ENCODE results near the gene OPRM1. TPM values are rescaled to one million over a fixed set of nuclear protein-coding genes. Genes with fewer than 3 reads are reported as not detected.

OPRM1 gene
- total RNA-seq, 1 donor from 2014 or later, result not detected

DNA sequence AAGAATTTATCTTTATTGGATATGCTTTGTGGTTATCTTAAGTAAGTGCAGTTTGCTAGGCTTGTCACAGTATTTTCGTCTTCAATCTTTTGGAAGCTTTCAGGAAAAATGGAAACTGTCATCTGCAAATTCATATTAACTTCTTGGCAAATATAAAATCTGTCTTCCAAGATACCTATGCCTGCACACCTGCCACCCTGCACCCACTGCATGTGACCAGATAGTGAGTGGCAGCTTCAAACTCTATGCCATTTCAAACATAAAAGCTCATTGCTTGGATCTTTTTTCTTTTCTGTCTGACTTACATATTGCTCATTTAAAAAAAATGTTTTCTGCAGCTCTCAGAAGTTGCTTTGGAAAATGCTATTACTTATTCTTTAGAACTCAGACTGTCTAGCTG is 14.1 kb downstream of the OPRM1 start:
- FAIRE-seq (no peak), DNase-seq (ENCODE audit: low read depth) (no peak)
- Histone ChIP-seq H3K27ac (ENCODE audit: low read depth, low read length) (no peak overlapping the region), H3K4me1 (ENCODE audit: insufficient read depth, low read length) (no peaks in the 10 kb centered on the region), H3K27me3 (ENCODE audit: insufficient read depth, low read length) (no peaks in the 10 kb centered on the region), H2AFZ (ENCODE audit: low read depth, low read length) (no peak overlapping the region), H3K36me3 (ENCODE audit: insufficient read depth, low read length) (no peaks in the 10 kb centered on the region), H3K4me2 (ENCODE audit: low read length) (no peak overlapping the region), H3K79me2 (ENCODE audit: insufficient read depth, low read length) (no peaks in the 10 kb centered on the region), H3K9ac (ENCODE audit: low read length) (no peak overlapping the region), H3K4me3 (ENCODE audit: insufficient read depth, low read depth, low read length) (no peak overlapping the region), H3K9me3 (ENCODE audit: insufficient read depth, low read depth, low read length) (no peaks in the 10 kb centered on the region), H4K20me1 (ENCODE audit: insufficient read depth, low read length) (no peaks in the 10 kb centered on the region)
- Mint-ChIP-seq H3K4me3 (ENCODE audit: unreplicated experiment) (no peak overlapping the region), H3K4me1 (ENCODE audit: low read depth, unreplicated experiment) (no peaks in the 10 kb centered on the region), H3K27me3 (ENCODE audit: low read depth, unreplicated experiment) (no peaks in the 10 kb centered on the region), H3K9me3 (ENCODE audit: unreplicated experiment) (no peaks in the 10 kb centered on the region), H3K27ac (ENCODE audit: unreplicated experiment) (no peak overlapping the region), H3K36me3 (ENCODE audit: low read depth, unreplicated experiment) (no peaks in the 10 kb centered on the region)
- no peak for TF ChIP-seq EZH2 (IDR thresholded peaks at IDR 0.05; ENCODE audit: insufficient read depth, low read length)
- TF ChIP-seq, protein P1, sequence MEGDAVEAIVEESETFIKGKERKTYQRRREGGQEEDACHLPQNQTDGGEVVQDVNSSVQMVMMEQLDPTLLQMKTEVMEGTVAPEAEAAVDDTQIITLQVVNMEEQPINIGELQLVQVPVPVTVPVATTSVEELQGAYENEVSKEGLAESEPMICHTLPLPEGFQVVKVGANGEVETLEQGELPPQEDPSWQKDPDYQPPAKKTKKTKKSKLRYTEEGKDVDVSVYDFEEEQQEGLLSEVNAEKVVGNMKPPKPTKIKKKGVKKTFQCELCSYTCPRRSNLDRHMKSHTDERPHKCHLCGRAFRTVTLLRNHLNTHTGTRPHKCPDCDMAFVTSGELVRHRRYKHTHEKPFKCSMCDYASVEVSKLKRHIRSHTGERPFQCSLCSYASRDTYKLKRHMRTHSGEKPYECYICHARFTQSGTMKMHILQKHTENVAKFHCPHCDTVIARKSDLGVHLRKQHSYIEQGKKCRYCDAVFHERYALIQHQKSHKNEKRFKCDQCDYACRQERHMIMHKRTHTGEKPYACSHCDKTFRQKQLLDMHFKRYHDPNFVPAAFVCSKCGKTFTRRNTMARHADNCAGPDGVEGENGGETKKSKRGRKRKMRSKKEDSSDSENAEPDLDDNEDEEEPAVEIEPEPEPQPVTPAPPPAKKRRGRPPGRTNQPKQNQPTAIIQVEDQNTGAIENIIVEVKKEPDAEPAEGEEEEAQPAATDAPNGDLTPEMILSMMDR (IDR thresholded peaks at IDR 0.05; ENCODE audit: insufficient read depth, low read depth, low read length), result no peak

DNA sequence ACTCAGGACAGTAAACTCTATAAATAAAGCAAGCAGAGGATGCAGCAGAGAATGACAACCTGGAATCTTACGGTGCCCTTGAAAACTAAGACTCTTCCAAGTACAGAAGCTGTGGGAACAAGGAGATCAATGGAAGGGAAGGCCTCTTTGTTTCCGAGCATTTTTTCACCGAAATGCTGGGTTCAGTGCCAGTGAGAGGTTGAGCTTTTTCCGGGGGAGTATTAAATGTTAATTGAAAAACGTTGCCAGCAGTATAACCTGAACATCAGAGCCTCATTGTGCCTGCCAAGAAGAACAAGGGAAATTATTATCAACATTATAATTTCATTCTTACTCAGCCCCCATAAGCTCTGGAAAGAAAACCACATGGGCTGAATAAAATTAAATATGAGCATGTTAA is 17.5 kb downstream of the OPRM1 start:
- H3K27ac Mint-ChIP-seq (ENCODE audit: unreplicated experiment), result no peak overlapping the region
- no peaks in the 10 kb centered on the region for H3K9me3 Mint-ChIP-seq (ENCODE audit: unreplicated experiment)
- no peaks in the 10 kb centered on the region for H3K79me2 ChIP-seq (ENCODE audit: insufficient read depth, low read length)
- no peaks in the 10 kb centered on the region for H3K27me3 Mint-ChIP-seq (ENCODE audit: low read depth, unreplicated experiment)
- H3K4me3 Mint-ChIP-seq (ENCODE audit: unreplicated experiment), result no peak overlapping the region
- H3K36me3 ChIP-seq (ENCODE audit: insufficient read depth, low read length), result no peaks in the 10 kb centered on the region
- FAIRE-seq (no peak), DNase-seq (ENCODE audit: low read depth) (no peak)
- H3K4me3 ChIP-seq (ENCODE audit: insufficient read depth, low read depth, low read length), result no peak overlapping the region
- no peaks in the 10 kb centered on the region for H3K9me3 ChIP-seq (ENCODE audit: insufficient read depth, low read depth, low read length)
- no peak overlapping the region for H2AFZ ChIP-seq (ENCODE audit: low read depth, low read length)
- no peak overlapping the region for H3K9ac ChIP-seq (ENCODE audit: low read length)
- no peak overlapping the region for H3K27ac ChIP-seq (ENCODE audit: low read depth, low read length)
- no peak for TF ChIP-seq EZH2 (IDR thresholded peaks at IDR 0.05; ENCODE audit: insufficient read depth, low read length)
- TF ChIP-seq, protein P1 (IDR thresholded peaks at IDR 0.05; ENCODE audit: insufficient read depth, low read depth, low read length), result no peak
- H3K4me2 ChIP-seq (ENCODE audit: low read length), result no peak overlapping the region
- H4K20me1 ChIP-seq (ENCODE audit: insufficient read depth, low read length), result no peaks in the 10 kb centered on the region
- H3K4me1 Mint-ChIP-seq (ENCODE audit: low read depth, unreplicated experiment), result no peaks in the 10 kb centered on the region
- H3K4me1 ChIP-seq (ENCODE audit: insufficient read depth, low read length), result no peaks in the 10 kb centered on the region
- H3K36me3 Mint-ChIP-seq (ENCODE audit: low read depth, unreplicated experiment), result no peaks in the 10 kb centered on the region
- H3K27me3 ChIP-seq (ENCODE audit: insufficient read depth, low read length), result no peaks in the 10 kb centered on the region

DNA sequence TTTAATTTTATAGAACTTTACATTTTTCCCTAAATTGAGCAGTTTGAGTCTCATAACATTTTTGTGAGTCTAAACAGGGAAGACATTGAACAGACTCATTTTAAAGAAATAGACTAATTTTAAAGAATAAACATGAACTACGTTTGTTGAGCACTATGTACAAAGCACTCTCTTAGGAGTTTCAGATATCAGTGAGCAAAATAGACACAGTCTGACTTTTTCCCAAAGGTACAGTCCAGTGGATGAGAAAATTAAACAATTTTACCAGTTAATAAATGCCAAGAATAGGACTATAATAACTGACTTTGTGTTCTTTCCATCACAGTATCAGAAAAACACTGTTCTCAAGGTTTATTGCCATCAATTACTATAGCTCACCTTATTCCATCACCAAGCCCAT is 18.1 kb downstream of the OPRM1 start:
- Mint-ChIP-seq H3K9me3 (ENCODE audit: unreplicated experiment) (no peaks in the 10 kb centered on the region), H3K4me1 (ENCODE audit: low read depth, unreplicated experiment) (no peaks in the 10 kb centered on the region), H3K4me3 (ENCODE audit: unreplicated experiment) (no peak overlapping the region), H3K27ac (ENCODE audit: unreplicated experiment) (no peak overlapping the region), H3K36me3 (ENCODE audit: low read depth, unreplicated experiment) (no peaks in the 10 kb centered on the region), H3K27me3 (ENCODE audit: low read depth, unreplicated experiment) (no peaks in the 10 kb centered on the region)
- Histone ChIP-seq H3K36me3 (ENCODE audit: insufficient read depth, low read length) (no peaks in the 10 kb centered on the region), H2AFZ (ENCODE audit: low read depth, low read length) (no peak overlapping the region), H3K4me3 (ENCODE audit: insufficient read depth, low read depth, low read length) (no peak overlapping the region), H3K4me1 (ENCODE audit: insufficient read depth, low read length) (no peaks in the 10 kb centered on the region), H3K27me3 (ENCODE audit: insufficient read depth, low read length) (no peaks in the 10 kb centered on the region), H3K9ac (ENCODE audit: low read length) (no peak overlapping the region), H3K9me3 (ENCODE audit: insufficient read depth, low read depth, low read length) (no peaks in the 10 kb centered on the region), H3K4me2 (ENCODE audit: low read length) (no peak overlapping the region), H4K20me1 (ENCODE audit: insufficient read depth, low read length) (no peaks in the 10 kb centered on the region), H3K79me2 (ENCODE audit: insufficient read depth, low read length) (no peaks in the 10 kb centered on the region), H3K27ac (ENCODE audit: low read depth, low read length) (no peak overlapping the region)
- FAIRE-seq (no peak), DNase-seq (ENCODE audit: low read depth) (no peak)
- TF ChIP-seq EZH2 (IDR thresholded peaks at IDR 0.05; ENCODE audit: insufficient read depth, low read length), result no peak
- TF ChIP-seq, protein P1 (IDR thresholded peaks at IDR 0.05; ENCODE audit: insufficient read depth, low read depth, low read length), result no peak
